Activated effector memory CD4-positive, alpha-beta T cell treated with Interleukin-2 at 50 U/mL for 16 hours (primary cell): ENCODE measurements around the gene TACR3.
"Not testable (repeated sequence)": the region's sequence is repeated elsewhere in the genome, so short reads cannot be mapped to it uniquely, and the experiment has no call there.

Experiments
- DNase-seq: peaks from one replicate; pipeline ENCODE4 v3.0.0-alpha.2; 2020

TACR3 gene, protein sequence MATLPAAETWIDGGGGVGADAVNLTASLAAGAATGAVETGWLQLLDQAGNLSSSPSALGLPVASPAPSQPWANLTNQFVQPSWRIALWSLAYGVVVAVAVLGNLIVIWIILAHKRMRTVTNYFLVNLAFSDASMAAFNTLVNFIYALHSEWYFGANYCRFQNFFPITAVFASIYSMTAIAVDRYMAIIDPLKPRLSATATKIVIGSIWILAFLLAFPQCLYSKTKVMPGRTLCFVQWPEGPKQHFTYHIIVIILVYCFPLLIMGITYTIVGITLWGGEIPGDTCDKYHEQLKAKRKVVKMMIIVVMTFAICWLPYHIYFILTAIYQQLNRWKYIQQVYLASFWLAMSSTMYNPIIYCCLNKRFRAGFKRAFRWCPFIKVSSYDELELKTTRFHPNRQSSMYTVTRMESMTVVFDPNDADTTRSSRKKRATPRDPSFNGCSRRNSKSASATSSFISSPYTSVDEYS

GRCh38 chr4:103719830-103720207 is at the start of gene TACR3:
Gene TACR3, minus strand, starts transcription at chr4:103719985. Its CDS starts 310 bp downstream, at chr4:103719675.
- no peak for DNase-seq

DNA sequence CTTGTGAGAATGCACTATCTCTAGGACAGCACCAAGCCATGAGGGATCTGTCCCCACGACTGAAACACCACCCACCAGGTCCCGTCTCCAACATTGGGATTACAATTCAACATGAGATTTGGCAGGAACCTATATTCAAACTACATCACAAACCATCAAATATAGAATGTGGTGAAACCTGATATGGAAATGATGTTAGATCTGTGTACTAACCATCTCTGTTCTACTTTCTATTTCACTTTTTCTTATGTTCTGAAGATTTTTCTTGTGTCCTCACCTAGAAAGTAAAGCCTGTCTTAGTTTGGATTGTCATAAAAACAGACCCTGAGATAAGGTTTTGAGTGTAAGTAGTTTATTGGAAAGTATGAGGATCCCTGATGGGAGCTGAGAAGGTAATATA is 37.8 kb upstream of the TACR3 start:
- DNase-seq: no peak

GRCh38 chr4:103756741-103757140 is 37.0 kb upstream of the TACR3 start:
- DNase-seq: no peak

- DNase-seq: no peak
Measured at GRCh38 chr4:103754844-103755243, 35.1 kb upstream of the TACR3 start.

DNA sequence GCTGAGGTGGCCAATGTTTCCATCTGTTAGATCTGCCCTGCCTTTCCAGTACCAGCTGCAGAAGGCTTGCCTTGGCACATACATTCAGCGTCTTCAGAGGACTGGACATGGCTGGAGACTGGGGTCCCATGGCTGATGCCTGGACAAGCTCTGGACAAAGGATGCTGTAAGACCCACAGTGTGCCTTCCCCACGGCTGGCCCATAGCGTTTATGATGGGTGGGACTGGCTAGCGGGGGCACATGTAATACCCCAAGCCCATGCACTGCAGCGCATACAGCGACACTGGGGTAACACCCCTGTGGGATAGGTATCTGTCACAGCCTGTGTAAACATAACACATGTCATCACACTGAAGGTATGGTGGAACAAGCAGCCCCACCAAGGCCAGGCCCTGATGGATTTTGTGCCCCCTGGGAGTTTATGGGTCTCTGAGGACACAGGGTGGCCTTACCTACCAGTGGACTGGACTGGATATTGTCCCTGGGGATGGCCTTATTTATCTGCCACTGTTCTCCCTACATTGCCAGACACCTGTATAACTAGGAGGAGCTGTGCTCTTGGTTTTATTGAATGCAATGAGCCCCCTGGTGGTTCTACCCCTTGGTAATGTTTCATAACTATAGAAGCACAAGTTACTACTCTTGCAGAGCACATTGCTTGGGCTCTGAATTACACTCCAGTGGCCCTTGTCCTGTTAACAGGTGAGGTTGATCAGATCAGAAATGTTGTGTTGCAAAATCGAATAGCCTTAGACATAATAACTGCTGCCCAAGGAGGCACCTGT is 34.3 kb upstream of the TACR3 start:
- DNase-seq: no peak

- DNase-seq: not testable (repeated sequence)
Measured at GRCh38 chr4:103723150-103723549, 3.4 kb upstream of the TACR3 start.

DNA sequence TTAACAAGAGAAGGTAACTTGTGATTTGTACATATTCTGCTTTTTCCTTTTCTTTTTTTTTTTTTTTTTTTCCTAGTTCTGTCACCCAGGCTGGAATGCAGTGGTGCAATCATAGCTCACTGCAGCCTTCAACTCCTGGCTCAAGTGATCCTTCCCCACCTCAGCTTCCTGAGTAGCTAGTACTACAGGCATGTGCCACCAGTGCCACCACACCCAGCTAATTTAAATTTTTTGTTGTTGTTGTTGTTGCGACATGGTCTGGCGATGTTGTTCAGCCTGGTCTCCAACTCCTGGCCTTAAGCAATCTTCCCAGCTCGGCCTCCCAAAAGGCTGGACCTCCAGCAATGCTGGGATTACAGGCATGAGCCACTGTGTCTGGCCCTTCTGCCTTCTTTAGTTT is 1.5 kb upstream of the TACR3 start:
- DNase-seq: no peak

GRCh38 chr4:103720661-103721060 is 876 bp upstream of the TACR3 start:
- no peak for DNase-seq

DNA sequence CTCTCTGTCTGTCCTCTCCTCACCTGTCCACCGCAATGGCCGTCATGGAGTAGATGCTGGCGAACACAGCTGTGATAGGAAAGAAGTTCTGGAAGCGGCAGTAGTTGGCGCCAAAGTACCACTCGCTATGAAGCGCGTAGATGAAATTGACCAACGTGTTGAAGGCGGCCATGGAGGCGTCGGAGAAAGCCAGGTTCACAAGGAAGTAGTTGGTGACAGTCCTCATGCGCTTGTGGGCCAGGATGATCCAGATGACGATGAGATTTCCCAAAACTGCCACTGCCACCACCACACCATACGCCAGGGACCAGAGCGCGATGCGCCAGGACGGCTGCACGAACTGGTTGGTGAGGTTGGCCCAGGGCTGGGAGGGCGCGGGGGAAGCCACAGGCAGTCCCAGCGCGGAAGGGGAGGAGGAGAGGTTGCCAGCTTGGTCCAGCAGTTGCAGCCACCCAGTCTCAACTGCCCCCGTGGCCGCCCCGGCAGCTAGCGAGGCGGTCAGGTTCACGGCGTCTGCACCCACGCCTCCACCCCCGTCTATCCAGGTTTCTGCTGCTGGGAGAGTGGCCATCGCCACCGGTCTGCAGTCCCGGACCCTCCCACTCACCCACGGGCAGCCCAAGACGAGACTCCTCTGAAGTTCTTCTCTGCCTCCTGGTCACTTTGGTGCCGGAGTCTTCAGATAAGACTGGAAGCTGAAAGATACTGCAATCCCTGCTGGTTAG is 518 bp downstream of the TACR3 start:
- DNase-seq: no peak

DNA sequence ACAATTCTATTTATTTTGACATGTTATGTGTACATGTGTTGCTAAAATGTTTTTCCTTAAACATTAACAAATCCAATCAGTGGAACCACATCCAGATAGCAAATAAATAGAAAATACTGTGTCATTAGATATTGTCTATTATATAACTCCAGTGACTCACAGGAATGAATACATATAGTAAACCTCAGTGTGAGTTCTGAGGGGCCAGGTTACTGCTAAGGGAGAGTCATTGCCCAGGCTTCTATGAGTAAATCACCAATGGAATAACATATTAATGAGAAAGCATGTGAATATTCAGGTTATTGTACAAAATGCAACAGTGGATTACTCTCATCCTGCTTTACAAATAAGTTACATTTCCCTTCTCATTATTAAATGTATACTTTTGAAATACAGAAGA is 27.2 kb downstream of the TACR3 start:
- no peak for DNase-seq

GRCh38 chr4:103673983-103674382 is 45.8 kb downstream of the TACR3 start:
- DNase-seq: no peak

DNA sequence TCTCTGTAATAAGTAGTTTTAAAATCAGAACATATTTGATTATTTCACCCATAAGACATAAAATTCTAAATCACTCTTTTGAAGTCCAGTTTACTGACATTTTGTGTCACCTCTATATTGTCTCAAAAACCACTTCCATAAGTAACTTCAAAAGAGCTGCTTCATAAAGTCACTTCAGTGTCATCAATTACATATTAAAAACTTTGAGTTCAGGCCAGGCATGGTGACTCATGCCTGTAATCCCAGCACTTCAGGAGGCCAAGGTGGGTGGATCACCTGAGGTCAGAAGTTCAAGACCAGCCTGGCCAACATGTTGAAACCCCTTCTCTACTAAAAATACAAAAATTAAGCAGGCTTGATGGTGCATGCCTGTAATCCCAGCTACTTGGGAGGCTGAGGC is 53.0 kb downstream of the TACR3 start:
- DNase-seq: not testable (repeated sequence)

- DNase-seq: no peak
Measured at GRCh38 chr4:103664436-103665075, 55.2 kb downstream of the TACR3 start.

- no peak for DNase-seq
Measured at GRCh38 chr4:103648541-103648940, 71.2 kb downstream of the TACR3 start.

DNA sequence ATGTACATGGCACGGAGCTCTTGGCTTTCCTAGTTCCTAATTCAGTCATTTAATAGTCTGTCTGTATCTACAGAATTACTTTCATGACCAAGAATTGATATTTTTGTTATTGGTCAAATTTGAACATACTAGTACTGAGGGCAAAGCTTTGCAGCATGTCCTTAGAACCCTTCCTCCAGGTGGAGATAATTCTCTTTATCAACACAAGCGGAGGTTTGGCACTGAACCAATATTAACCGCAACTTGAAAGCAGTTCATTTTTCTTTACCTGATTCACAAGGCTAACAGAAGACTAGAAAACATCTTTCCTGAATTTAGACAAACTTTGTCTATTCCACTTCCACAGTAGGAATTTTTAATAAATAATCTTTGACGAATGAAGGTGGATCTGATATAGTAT is 73.8 kb downstream of the TACR3 start:
- no peak for DNase-seq

DNA sequence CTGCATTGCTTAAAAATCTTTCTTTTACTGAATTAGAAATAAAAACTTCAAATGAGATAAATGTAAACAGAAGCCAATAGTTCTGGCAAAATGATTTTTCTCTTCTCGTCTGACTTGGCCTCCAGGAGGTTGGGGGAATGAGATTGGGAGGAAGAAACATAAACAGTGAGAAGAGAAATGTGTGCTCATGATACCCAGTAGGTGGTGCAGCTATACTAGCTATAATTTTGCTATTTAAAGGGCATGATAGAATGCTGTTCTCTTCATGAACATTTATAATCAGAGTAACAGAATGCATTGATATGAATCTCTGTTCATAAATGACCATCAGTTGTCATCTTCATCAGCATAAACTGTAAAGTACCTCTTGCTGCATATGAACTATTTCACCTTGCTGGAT is 85.5 kb downstream of the TACR3 start:
- DNase-seq: no peak

DNA sequence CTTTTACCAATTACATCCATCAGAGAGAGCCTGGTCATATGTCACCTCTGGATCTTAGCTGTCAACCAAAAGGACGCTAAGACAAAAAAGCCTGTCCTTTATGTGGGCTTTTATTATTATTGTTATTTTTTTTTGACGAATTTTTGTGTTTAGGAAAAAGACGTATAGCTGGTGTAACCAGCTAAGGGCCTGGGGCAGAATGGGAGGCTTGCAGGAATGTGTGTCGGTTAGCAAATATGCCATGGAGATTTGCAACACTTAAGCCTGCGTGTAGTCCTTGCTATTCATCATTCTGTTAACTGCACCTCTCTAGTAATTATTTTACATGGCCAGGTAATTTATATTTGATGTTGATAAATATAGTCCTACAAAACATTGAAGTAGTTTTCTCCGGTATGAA is 93.5 kb downstream of the TACR3 start:
- no peak for DNase-seq

DNA sequence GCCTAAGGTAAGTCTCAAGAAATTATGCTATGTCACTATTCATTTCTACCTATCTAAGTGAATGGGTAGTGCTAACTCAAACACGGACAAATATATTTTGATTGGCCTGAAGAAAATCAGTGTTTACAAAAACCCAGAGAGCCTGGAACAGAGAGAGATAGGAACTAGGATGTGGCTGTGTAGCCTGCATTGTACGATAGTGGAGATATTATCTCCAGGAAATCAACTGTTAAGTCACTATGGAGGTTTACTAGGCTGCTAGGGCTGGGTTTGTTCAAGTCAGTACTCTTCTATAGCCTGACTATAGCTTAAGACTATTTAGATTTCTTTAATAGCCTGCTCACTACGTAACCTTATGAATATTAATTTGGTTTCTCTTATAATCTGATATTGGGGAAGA is 127.9 kb downstream of the TACR3 start:
- no peak for DNase-seq

DNA sequence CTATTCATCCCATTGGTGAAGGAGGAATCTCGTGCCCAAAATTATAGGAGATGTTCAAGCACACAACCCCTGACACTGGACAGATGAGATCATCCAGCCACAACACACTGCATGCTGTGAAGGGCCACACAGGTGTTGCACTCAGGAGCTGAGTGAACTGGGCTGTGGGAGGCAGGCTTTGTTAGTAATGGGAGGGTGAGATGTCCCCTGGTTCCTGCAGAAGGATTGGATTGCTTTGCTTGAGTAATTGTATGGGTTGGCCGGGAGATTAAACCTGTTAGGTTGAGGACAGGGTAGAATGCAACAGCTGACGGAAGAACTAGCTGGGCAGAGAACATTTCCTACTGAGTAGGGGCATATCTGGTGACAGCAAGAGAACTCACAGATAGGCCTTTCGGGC is 152.2 kb downstream of the TACR3 start:
- DNase-seq: no peak

DNA sequence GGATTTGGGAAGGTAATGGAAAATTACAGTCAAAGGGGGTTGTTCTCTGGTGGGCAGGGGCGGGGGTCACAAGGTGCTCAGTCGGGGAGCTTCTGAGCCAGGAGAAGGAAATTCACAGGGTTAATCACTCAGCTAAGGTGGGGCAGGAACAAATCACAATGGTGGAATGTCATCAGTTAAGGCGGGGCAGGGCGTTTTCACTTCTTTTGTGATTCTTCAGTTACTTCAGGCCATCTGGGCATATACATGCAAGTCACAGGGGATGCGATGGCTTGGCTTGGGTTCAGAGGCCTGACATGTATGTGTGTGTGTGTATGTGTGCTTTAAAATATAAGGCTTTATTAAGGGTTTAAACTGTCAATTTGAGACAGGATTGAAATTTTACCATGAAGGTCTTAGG is 160.6 kb downstream of the TACR3 start:
- DNase-seq: not testable (repeated sequence)
